ENCODE results near the gene CAMKK1. TPM values are rescaled to one million over a fixed set of nuclear protein-coding genes. Genes with fewer than 3 reads are reported as not detected.

The CAMKK1 gene
- total and polyA plus RNA-seq, 2 experiments from 2014 or later: 4.3 to 7.1 TPM

- H3K36me3 ChIP-seq (ENCODE audit: insufficient read depth): peaks cover 61% of the 10 kb centered on the region
Observed at GRCh38 chr17:3815122-3815521, 77.7 kb downstream of the CAMKK1 start.

More at GRCh38 chr17:3815122-3815521, 77.7 kb downstream of the CAMKK1 start:
- H3K27me3 ChIP-seq (ENCODE audit: insufficient read depth): no peaks in the 10 kb centered on the region
- no peak overlapping the region for H3K27ac ChIP-seq (ENCODE audit: low read depth)
- H3K9me2 ChIP-seq (ENCODE audit: insufficient read depth): no peaks in the 10 kb centered on the region
- H3K4me3 Mint-ChIP-seq: no peak overlapping the region
- DNase-seq (ENCODE audit: low spot score) (no peak), ATAC-seq (no peak)
- H3K4me2 ChIP-seq: no peak overlapping the region
- TF ChIP-seq REST (IDR thresholded peaks at IDR 0.05; ENCODE audit: unreplicated experiment) (no peak), ZNF331 (CRISPR knock-in tag; IDR thresholded peaks at IDR 0.05; ENCODE audit: low read depth) (no peak), JUNB (IDR thresholded peaks at IDR 0.05; ENCODE audit: unreplicated experiment) (no peak), STAT1 (IDR thresholded peaks at IDR 0.05; ENCODE audit: unreplicated experiment) (no peak), ZNF114 (CRISPR knock-in tag; IDR thresholded peaks at IDR 0.05) (no peak), EZH2 (IDR thresholded peaks at IDR 0.05; ENCODE audit: low read depth, unreplicated experiment) (no peak), POLR2AphosphoS5 (IDR thresholded peaks at IDR 0.05; ENCODE audit: low read depth) (no peak), CREB1 (CRISPR knock-in tag; IDR thresholded peaks at IDR 0.05; ENCODE audit: low read depth) (no peak), EZH2phosphoT487 (IDR thresholded peaks at IDR 0.05; ENCODE audit: unreplicated experiment) (no peak), NANOG (IDR thresholded peaks at IDR 0.05; ENCODE audit: borderline replicate concordance) (no peak), ZNF462 (CRISPR knock-in tag; IDR thresholded peaks at IDR 0.05) (no peak)
- TF ChIP-seq, protein P1, sequence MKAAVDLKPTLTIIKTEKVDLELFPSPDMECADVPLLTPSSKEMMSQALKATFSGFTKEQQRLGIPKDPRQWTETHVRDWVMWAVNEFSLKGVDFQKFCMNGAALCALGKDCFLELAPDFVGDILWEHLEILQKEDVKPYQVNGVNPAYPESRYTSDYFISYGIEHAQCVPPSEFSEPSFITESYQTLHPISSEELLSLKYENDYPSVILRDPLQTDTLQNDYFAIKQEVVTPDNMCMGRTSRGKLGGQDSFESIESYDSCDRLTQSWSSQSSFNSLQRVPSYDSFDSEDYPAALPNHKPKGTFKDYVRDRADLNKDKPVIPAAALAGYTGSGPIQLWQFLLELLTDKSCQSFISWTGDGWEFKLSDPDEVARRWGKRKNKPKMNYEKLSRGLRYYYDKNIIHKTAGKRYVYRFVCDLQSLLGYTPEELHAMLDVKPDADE (IDR thresholded peaks at IDR 0.05): no peak
- TF ChIP-seq, protein P2, sequence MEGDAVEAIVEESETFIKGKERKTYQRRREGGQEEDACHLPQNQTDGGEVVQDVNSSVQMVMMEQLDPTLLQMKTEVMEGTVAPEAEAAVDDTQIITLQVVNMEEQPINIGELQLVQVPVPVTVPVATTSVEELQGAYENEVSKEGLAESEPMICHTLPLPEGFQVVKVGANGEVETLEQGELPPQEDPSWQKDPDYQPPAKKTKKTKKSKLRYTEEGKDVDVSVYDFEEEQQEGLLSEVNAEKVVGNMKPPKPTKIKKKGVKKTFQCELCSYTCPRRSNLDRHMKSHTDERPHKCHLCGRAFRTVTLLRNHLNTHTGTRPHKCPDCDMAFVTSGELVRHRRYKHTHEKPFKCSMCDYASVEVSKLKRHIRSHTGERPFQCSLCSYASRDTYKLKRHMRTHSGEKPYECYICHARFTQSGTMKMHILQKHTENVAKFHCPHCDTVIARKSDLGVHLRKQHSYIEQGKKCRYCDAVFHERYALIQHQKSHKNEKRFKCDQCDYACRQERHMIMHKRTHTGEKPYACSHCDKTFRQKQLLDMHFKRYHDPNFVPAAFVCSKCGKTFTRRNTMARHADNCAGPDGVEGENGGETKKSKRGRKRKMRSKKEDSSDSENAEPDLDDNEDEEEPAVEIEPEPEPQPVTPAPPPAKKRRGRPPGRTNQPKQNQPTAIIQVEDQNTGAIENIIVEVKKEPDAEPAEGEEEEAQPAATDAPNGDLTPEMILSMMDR (conservative IDR thresholded peaks at IDR 0.05; ENCODE audit: low read depth in 2 of 2): no peak
- H3K27me3 Mint-ChIP-seq (ENCODE audit: insufficient read depth, low read depth, poor library complexity): peaks cover 9% of the 10 kb centered on the region
- peaks cover 12% of the 10 kb centered on the region for H4K20me1 ChIP-seq (replicated peaks; ENCODE audit: insufficient read depth)
- no peaks in the 10 kb centered on the region for H3K9me3 Mint-ChIP-seq
- no peaks in the 10 kb centered on the region for H3F3A ChIP-seq (replicated peaks; ENCODE audit: low read depth)
- no peak overlapping the region for H3K27ac Mint-ChIP-seq
- no peak overlapping the region for H3K4me3 ChIP-seq
- H3K4me1 Mint-ChIP-seq: no peaks in the 10 kb centered on the region
- H3K36me3 Mint-ChIP-seq (ENCODE audit: low read depth): peaks cover 70% of the 10 kb centered on the region
- H2AFZ ChIP-seq: no peak overlapping the region
- H3K4me1 ChIP-seq (ENCODE audit: insufficient read depth): no peaks in the 10 kb centered on the region
- no peaks in the 10 kb centered on the region; the same call in 1 of the 2 replicates for H3K79me2 ChIP-seq (replicated peaks; ENCODE audit: insufficient read depth)

Measured in GM23338 (cell line).